ENCODE measurements around the gene GLS2.

GLS2 gene

DNA sequence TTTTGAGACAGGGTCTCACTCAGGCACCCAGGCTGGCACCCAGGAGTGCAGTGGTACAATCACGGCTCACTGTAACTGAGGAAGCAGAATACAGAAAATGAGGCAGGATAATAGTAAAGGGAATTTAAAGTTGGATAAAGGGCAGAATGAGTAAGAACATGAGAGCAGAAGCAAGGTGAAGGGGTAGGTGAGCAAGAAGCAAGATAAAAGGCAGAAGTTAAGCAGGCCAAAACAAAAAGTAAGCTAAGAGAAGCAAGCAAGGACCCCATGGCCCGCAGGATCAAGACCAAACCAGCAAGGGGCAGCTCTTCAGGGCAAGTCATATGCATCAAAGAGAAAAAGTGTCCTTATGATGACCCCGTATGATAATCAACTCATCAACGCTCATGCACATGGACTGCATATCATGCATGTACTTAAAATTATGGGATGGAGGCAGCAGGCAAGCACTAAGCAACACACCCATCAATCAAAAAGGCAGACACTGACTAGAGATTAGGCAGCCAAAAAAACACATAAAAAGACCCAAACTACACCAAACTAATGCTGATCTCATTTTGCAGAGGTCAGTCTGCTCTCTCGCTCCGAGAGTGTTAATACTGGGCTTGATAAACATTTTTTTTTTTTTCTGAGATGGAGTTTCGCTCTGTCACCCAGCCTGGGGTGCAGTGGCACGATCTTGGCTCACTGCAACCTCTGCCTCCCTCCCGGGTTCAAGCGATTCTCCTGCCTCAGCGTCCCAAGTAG, 50.4 kb downstream of the GLS2 start:
- DNase-seq: no peak

DNA sequence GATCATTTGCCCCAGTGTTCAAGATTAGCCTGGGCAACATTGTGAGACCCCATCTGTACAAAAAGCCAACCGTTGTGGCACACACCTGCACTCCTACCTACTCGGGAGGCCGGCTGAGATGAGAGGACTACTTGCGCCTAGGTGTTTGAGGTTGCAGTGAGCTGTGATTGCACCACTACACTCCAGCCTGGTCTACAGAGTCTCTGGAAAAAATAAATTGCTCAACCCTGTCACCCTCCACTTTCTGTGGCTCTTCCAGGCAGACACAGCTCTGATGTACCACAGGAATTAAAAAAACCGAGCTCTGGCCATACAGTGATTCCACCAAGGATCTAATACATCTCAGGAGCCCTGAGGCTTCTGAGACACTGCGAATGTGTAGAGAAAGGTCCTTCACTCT, 53.1 kb downstream of the GLS2 start:
- no peak for DNase-seq

DNA sequence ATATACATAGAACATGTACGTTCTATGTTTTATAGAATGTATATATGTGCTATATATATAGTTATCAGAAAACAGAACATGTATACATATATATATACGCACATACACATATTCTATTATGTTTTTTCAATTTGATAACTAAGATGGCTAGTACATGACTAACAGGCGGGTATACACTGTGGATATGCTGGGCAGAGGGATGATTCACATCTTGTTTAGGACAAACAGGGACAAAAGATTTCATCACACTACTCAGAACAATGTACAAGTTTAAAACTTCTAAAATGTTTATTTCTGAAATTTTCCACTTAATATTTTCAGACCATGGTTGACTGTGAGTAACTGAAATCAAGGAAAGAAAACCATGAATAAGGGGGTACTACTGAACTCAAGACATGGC, 56.1 kb downstream of the GLS2 start:
- no peak for DNase-seq

DNA sequence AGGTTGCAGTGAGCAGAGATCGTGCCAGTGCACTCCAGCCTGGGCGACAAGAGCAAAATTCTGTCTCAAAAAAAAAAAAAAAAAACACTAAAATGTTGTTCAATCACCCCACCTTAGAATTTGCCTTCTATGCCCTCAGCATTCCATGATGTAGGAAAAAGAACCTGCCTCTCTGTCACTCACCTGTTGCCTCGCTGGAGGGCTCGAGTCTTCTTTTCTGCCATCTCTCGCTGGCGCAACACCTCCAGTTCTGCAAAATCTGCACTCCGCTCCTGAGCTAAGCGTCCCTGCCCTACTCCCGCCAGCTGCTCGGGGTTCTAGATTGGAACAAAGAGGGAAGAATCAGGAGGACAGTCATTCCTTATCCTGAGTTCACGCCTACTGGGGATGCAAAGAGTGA, 56.7 kb downstream of the GLS2 start:
- no peak for DNase-seq

DNA sequence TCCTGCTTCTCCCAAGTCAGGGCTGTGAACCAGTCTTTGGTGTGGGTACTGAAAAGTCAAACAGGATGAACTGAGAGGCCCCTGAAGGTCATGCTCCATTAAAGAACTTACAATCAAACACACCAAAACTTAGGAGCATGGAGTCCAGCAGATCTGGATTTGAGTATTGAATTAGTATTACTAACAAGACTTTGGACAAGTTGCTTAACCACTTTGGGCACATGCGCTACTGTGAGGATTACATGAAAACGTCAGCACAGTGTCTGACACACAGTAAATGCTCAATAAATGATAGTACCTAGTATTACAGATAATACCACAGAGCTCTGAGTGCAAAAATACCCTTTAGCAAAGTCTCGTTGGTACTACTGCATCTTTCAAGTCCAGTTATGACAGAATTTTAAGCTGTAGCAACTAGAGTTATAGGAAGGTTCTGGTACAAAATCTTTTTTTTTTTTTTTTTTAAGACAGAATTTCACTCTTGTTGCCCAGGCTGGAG, 62.0 kb downstream of the GLS2 start:
- DNase-seq: no peak

DNA sequence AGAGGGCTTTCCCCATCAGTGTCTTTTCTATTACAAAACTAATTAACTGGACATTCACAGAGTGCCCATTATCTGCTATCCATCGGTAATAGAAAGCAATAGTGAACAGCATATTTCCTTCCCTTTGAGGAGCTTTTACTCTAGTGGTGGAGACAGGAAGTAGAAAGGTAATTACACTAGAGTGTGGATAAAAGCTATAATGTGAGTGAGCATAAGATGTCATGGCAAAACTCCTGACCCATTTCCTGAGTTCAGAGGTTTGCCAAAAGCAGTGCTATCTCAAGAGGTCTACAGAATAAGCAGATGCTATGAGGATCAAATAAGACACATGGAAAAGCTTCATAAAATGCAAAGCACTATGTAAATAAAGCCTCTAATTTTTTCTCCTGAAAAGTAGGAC, 62.8 kb downstream of the GLS2 start:
- no peak for DNase-seq

All from CD4-positive, alpha-beta T cell treated with Interferon gamma for 1 hour (primary cell).